GM18907 (cell line): Measurements from ENCODE around the gene HECW1.

ENCODE experiments used
- ATAC-seq: cut with Tn5 transposase; IDR thresholded peaks from one replicate; pipeline ENCODE4 v1.9.1; 2021; ENCODE audit warnings: mild to moderate bottlenecking, moderate library complexity; ENCODE audit not compliant: unreplicated experiment

The HECW1 gene

DNA sequence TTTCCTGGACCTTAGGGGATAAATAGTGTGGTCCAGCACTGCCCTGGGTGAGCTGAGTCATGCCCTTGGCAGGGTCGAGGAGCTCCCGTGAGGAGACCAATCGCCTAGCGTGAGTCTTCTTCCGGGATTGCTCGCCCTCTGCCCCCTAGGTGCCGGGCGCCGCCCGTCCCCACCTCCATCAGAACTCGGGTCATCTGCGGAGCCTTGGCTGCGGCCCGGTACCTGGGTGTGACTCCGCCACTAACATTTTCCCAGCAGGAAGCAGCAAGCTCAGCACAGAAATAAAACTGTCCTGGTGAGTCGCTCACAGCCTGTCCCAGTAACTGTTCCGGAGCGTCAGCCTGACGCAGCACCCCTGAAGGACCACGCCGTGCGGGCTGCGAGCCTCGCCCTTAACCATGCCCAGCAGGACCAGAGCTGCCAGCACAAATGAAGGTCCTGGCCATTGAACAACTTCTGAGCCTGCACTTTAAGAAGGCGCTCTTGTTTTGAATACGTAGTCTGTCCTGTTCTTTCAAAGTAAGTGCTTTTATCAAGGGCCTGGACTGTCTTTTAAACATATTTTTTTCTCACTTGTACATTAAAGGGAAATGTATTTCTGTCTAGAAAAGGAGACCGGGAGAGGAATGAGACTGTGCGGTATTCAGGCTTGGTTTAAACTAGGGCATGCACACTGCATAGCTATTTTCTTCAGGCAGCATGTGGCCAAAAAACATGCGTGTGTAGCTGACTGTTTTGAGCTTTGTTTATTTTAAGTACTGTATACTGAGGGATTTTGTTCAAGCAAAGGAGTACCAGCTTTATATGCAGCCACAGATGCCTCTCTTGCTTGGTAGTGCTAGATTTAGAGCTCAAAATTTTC lies 136.7 kb downstream of the HECW1 start:
- no peak for ATAC-seq

DNA sequence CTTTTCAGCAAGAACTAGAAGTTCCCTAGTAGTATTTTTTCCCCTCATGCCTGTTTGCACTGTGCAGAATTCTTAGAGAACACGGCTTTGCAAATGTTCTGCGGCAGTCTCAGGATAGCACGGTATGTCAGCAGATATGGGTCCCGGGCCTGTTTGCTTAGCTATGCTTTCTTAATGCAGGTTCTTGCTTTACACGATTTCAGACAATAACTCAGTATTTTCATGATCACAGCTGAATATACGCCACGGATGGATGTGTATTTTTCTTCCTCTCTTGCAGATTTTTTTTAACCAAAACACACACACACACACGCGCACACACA lies 137.3 kb downstream of the HECW1 start:
- no peak for ATAC-seq

GRCh38 chr7:43260980-43261878 lies 148.8 kb downstream of the HECW1 start:
- ATAC-seq = peak; percentile 73

- no peak for ATAC-seq
Observed at GRCh38 chr7:43265139-43265538, 152.7 kb downstream of the HECW1 start.

DNA sequence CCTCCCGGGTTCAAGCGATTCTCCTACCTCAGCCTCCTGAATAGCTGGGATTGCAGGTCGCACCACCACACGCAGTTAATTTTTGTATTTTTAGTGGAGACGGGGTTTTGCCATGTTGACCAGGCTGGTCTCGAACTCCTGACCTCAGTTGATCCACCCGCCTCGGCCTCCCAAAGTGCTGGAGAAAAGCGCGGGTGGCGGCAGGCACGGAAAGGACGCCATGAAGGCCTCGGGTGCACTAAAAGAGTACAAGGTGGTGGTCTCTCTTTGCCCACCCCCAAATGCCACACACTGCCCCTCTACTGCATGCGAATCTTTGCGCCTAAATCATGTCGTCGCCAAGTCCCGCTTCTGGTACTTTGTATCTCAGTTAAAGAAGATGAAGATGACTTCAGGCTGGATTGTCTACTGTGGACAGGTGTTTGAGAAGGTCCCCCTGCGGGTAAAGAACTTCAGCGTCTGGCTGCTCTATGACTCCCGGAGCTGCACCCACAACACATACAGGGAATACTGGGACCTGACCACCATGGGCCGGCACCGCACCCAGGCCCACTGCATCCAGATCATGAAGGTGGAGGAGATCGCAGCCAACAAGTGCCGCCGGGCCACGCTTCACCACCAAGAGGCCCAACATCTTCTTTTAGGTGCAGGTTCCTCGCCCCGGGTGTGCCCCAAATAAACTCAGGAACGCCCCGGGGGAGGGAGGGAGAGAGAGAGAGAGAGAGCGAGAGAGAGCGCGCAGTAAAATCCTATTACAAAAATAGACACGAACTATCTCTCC lies 161.7 kb downstream of the HECW1 start:
- no peak for ATAC-seq

DNA sequence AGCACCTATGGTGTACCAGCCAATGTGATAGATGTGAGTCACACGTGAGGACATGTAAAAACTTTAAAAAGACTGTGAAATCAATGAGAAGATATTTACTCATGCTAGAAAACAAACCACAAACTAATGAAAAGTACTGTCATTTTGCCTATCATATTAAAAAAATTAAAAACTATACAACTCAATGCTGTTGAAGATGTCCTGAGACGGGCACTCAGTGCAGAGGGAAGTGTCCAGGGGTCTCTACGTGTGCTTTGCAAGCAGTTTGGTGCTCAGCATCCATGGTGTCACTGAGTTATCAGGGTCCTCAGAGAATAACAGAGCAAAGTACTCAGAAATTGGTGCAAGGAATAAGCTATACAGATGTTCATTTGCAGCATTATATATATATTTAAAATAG lies 162.3 kb downstream of the HECW1 start:
- ATAC-seq = no peak

- no peak for ATAC-seq
Observed at GRCh38 chr7:43276547-43276946, 164.1 kb downstream of the HECW1 start.

DNA sequence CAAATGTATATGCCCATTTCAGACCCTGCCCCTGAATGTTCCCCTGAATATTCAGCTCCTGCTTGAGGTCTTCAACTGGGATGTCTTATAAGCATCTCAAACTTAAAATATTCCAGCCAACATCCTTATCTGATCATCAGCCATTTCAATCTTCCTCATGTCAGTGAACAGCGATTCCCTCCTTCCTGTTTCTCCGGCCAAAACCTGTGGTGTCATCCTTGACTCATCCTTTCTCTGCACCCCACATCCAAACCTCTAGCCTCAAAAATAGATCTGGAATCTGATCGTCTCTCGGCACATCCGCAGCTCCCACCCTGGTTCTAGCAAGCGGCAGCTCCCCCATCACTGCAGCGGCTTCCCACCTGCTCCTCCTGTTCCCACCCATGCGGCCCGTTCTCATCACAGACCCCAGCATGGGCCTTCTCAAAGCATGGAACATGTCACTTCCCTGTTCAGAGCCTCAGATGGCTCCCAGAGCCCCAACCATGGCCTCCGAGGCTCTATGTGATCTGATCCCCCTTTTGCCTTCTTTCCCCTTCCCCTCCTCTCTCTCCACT lies 165.7 kb downstream of the HECW1 start:
- ATAC-seq = no peak

GRCh38 chr7:43281268-43281667 lies 168.8 kb downstream of the HECW1 start:
- no peak for ATAC-seq

GRCh38 chr7:43283706-43284105 lies 171.3 kb downstream of the HECW1 start:
- no peak for ATAC-seq

DNA sequence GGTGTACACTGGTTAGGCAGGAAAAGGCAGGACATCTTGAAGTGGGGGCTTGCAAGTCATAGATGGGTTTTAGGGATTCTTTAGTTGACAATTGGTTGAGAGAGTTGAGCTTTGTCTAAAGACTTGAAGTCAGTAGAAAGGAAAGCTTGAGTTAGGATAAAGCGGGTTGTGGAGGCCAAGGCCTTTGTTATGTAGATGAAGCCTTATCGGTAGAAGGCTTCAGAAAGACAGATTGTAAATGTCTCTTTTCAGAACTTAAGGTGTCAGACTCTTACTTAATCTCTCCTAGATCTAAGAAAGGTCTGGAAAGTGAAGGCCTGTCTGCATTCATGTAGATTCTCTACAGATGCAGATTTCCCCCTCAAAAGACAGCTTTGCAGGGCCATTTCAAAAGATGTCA lies 177.4 kb downstream of the HECW1 start:
- ATAC-seq = no peak

DNA sequence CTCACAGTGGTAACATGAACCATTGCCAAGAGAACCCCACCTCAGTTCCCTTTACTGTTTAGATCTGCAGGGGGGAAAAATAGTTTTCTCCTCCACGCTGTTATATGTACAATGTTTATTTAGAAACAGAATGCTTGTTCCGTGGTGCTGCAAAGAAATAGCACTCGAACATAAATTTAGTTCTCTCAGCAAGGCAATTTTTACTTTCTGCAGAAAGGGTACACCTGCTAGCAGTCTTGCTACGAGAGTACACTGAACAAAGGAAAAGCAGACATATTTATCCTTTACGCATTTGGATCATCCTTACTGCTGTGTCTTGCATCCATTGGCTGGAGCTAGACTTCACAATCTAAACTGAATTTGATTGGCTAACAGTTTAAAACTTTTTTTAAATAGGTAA lies 178.5 kb downstream of the HECW1 start:
- no peak for ATAC-seq

- ATAC-seq = no peak
Observed at GRCh38 chr7:43291789-43292188, 179.3 kb downstream of the HECW1 start.

GRCh38 chr7:43292384-43292783 lies 179.9 kb downstream of the HECW1 start:
- no peak for ATAC-seq

- no peak for ATAC-seq
Observed at GRCh38 chr7:43294080-43294630, 181.7 kb downstream of the HECW1 start.

- ATAC-seq = no peak
Observed at GRCh38 chr7:43295429-43295828, 183.0 kb downstream of the HECW1 start.

DNA sequence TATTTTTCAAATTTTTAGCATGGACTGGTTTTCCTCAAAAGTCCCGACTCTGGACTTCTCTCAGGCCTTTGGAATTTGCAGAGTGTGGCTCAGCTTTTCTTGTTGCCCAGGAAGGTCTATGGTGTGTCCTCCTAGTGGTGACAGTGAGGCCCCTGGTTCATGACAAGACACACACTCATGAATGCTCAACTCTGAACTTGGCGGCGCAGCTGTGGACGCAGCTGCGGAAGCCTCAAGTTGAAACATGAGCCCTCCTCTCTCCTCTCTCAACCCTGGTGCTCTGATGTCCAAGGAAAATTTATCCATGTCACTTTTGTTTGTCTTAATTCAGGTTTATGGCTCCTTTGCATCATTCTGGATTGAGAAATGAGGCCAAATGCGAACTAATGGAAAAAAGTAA lies 183.9 kb downstream of the HECW1 start:
- no peak for ATAC-seq

- no peak for ATAC-seq
Observed at GRCh38 chr7:43298617-43299016, 186.2 kb downstream of the HECW1 start.

DNA sequence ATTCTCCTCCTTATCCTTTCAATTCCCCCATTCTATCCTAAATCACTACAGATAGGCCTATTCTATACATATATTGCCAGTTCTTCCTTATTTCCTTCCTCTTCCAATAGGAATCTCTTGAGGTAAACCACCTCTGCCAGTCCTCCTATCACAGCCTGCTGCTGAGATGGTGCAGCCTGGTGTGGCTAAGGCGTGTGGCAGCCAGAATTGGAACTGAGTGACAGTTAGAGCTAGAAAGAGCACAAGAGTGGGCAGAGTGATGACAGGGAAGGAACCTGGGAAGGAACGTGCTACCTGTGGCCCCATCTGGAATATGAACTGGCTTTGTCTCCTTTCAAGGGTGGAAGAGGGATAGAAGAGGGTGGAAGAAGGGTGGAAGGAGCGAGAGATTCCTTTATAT lies 187.7 kb downstream of the HECW1 start:
- no peak for ATAC-seq

GRCh38 chr7:43302211-43302711 lies 189.8 kb downstream of the HECW1 start:
- ATAC-seq = no peak
